ENCODE measurements around the gene EAF2. TPM values are rescaled to one million over a fixed set of nuclear protein-coding genes. Genes with fewer than 3 reads are reported as not detected.
"Not testable (repeated sequence)": the region's sequence is repeated elsewhere in the genome, so short reads cannot be mapped to it uniquely, and the experiment has no call there.

Gene EAF2
- total and polyA plus RNA-seq, 2 donors from 2014 or later, result 13.9 to 43.6 TPM

DNA sequence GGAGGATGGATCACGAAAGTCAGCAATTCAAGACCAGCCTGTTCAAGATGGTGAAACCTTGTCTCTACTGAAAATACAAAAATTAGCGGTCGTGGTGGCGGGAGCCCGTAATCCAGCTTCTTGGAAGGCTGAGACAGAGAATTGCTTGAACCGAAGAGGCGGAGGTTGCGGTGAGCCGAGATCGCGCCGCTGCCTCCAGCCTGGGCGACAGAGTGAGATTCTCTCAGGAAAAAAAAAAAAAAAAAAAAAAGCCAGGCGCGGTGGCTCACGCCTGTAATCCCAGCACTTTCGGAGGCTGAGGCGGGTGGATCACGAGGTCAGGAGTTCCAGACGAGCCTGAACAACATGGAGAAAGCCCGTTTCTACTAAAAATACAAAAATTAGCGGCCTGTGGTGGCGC, 5.0 kb downstream of the EAF2 start:
- Histone ChIP-seq H3K27ac (ENCODE audit: low read depth in 2 of 2, low read length in 2 of 2) (no peak overlapping the region), H3K4me3 (ENCODE audit: low read length in 3 of 3) (no peak overlapping the region), H3K9ac (ENCODE audit: low read length in 3 of 3) (no peak overlapping the region), H3K27me3 (ENCODE audit: control insufficient read depth, insufficient read depth, low read length) (no peaks in the 10 kb centered on the region), H3K36me3 (ENCODE audit: control insufficient read depth in 2 of 3, insufficient read depth in 3 of 3, low read length in 3 of 3) (no peaks in the 10 kb centered on the region), H3K9me3 (ENCODE audit: control insufficient read depth in 2 of 3, insufficient read depth in 1 of 3, low read length in 3 of 3) (no peaks in the 10 kb centered on the region), H3K4me1 (ENCODE audit: control insufficient read depth in 2 of 3, insufficient read depth in 2 of 3, low read depth in 1 of 3, low read length in 3 of 3) (no peaks in the 10 kb centered on the region)
- TF ChIP-seq, protein P1, sequence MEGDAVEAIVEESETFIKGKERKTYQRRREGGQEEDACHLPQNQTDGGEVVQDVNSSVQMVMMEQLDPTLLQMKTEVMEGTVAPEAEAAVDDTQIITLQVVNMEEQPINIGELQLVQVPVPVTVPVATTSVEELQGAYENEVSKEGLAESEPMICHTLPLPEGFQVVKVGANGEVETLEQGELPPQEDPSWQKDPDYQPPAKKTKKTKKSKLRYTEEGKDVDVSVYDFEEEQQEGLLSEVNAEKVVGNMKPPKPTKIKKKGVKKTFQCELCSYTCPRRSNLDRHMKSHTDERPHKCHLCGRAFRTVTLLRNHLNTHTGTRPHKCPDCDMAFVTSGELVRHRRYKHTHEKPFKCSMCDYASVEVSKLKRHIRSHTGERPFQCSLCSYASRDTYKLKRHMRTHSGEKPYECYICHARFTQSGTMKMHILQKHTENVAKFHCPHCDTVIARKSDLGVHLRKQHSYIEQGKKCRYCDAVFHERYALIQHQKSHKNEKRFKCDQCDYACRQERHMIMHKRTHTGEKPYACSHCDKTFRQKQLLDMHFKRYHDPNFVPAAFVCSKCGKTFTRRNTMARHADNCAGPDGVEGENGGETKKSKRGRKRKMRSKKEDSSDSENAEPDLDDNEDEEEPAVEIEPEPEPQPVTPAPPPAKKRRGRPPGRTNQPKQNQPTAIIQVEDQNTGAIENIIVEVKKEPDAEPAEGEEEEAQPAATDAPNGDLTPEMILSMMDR (IDR thresholded peaks at IDR 0.05; ENCODE audit: borderline replicate concordance, extremely low read depth, insufficient read depth), result no peak
- no peak for FAIRE-seq
- DNase-seq, result no peak
- intact Hi-C loops (cut with DNase I), result no loop called here

DNA sequence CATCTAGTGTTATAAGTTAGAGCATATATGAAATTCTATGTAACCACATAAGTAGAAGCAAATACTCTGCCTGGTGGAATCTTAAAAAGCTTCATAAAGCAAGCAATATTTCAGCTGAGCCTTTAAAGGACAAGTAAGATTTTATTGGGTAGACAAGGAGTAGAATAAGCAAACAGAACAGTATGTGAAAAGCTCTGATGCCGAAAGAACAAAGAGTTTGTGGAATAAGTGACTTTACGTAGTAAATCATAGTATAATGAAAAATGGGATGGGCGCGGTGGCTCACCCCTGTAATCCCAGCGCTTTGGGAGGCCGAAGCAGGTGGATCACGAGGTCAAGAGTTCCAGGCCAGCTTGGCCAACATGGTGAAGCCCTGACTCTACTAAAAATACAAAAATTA, 9.9 kb downstream of the EAF2 start:
- H3K36me3 ChIP-seq (ENCODE audit: control insufficient read depth in 2 of 3, insufficient read depth in 3 of 3, low read length in 3 of 3), result no peaks in the 10 kb centered on the region
- H3K9me3 ChIP-seq (ENCODE audit: control insufficient read depth in 2 of 3, insufficient read depth in 1 of 3, low read length in 3 of 3), result no peaks in the 10 kb centered on the region
- no peak for FAIRE-seq
- no peak overlapping the region for H3K9ac ChIP-seq (ENCODE audit: low read length in 3 of 3)
- H3K4me1 ChIP-seq (ENCODE audit: control insufficient read depth in 2 of 3, insufficient read depth in 2 of 3, low read depth in 1 of 3, low read length in 3 of 3), result no peaks in the 10 kb centered on the region
- intact Hi-C loops (cut with DNase I), result no loop called here
- H3K4me3 ChIP-seq (ENCODE audit: low read length in 3 of 3), result no peak overlapping the region
- no peaks in the 10 kb centered on the region for H3K27me3 ChIP-seq (ENCODE audit: control insufficient read depth, insufficient read depth, low read length)
- TF ChIP-seq, protein P1 (IDR thresholded peaks at IDR 0.05; ENCODE audit: borderline replicate concordance, extremely low read depth, insufficient read depth), result no peak
- DNase-seq, result no peak
- H3K27ac ChIP-seq (ENCODE audit: low read depth in 2 of 2, low read length in 2 of 2), result no peak overlapping the region

DNA sequence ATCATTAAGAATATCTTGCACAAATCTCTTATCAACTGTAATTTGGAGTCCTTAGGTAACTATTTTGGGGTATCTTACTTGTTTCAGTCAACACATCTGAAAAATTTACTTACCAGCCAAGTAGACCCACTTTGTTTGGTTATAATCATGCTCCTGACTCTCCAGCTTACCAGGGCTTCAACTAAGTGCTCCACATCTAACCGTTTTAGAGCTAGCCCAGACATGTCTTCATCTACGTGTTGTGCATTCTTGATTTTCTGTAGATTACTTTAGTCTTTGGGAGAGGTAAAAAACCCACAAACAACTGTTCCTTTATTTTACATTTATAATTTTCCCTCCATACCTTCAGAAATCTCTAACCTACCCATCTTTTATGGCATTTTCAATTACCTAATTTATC, 17.2 kb downstream of the EAF2 start:
- no peak for FAIRE-seq
- no peaks in the 10 kb centered on the region for H3K36me3 ChIP-seq (ENCODE audit: control insufficient read depth in 2 of 3, insufficient read depth in 3 of 3, low read length in 3 of 3)
- TF ChIP-seq, protein P1 (IDR thresholded peaks at IDR 0.05; ENCODE audit: borderline replicate concordance, extremely low read depth, insufficient read depth), result no peak
- H3K4me1 ChIP-seq (ENCODE audit: control insufficient read depth in 2 of 3, insufficient read depth in 2 of 3, low read depth in 1 of 3, low read length in 3 of 3), result no peaks in the 10 kb centered on the region
- H3K27me3 ChIP-seq (ENCODE audit: control insufficient read depth, insufficient read depth, low read length), result no peaks in the 10 kb centered on the region
- H3K9ac ChIP-seq (ENCODE audit: low read length in 3 of 3), result no peak overlapping the region
- intact Hi-C loops (cut with DNase I), result no loop called here
- no peaks in the 10 kb centered on the region for H3K9me3 ChIP-seq (ENCODE audit: control insufficient read depth in 2 of 3, insufficient read depth in 1 of 3, low read length in 3 of 3)
- no peak overlapping the region for H3K27ac ChIP-seq (ENCODE audit: low read depth in 2 of 2, low read length in 2 of 2)
- DNase-seq, result no peak
- no peak overlapping the region for H3K4me3 ChIP-seq (ENCODE audit: low read length in 3 of 3)

DNA sequence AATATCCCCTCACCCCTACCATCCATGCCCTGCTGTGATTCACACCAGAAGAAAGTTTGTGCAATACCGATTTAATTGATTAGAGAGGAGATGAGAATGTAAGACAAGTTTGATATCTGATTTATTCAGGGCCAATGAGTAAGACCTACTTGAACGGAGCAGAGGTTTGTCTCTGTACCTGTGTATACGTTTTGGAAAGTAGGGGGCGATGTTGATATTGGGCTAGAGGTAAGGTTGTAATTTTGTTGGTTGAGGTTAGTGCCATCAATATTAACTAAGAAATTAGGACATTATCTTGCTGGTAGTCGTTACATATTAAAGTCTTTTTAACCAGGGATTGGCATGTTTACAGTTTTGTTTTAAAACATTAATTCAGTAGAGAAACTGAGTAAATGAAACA, 20.5 kb downstream of the EAF2 start:
- TF ChIP-seq, protein P1 (IDR thresholded peaks at IDR 0.05; ENCODE audit: borderline replicate concordance, extremely low read depth, insufficient read depth), result peak; percentile 44
- peak; percentile 78 for FAIRE-seq
- Histone ChIP-seq H3K4me1 (ENCODE audit: control insufficient read depth in 2 of 3, insufficient read depth in 2 of 3, low read depth in 1 of 3, low read length in 3 of 3) (no peaks in the 10 kb centered on the region), H3K9ac (ENCODE audit: low read length in 3 of 3) (peak overlapping the region in 1 of 3 donors; percentile 7), H3K9me3 (ENCODE audit: control insufficient read depth in 2 of 3, insufficient read depth in 1 of 3, low read length in 3 of 3) (no peaks in the 10 kb centered on the region), H3K27me3 (ENCODE audit: control insufficient read depth, insufficient read depth, low read length) (no peaks in the 10 kb centered on the region), H3K36me3 (ENCODE audit: control insufficient read depth in 2 of 3, insufficient read depth in 3 of 3, low read length in 3 of 3) (no peaks in the 10 kb centered on the region), H3K4me3 (ENCODE audit: low read length in 3 of 3) (peak overlapping the region in 2 of 3 donors; percentile 43 to 49), H3K27ac (ENCODE audit: low read depth in 2 of 2, low read length in 2 of 2) (no peak overlapping the region)
- intact Hi-C loops (cut with DNase I), result no loop called here
- peak in 2 of 5 donors; percentile 3 to 26 for DNase-seq

DNA sequence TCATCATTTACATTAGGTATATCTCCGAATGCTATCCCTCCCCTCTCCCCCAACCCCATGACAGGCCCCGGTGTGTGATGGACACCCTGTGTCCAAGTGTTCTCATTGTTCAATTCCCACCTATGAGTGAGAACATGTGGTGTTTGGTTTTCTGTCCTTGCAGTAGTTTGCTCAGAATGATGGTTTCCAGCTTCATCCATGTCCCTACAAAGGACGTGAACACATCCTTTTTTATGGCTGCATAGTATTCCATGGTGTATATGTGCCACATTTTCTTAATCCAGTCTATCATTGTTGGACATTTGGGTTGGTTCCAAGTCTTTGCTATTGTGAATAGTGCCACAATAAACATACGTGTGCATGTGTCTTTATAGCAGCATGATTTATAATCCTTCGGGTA, 22.8 kb downstream of the EAF2 start:
- H3K9me3 ChIP-seq (ENCODE audit: control insufficient read depth in 2 of 3, insufficient read depth in 1 of 3, low read length in 3 of 3); intact Hi-C loops (cut with DNase I); H3K4me1 ChIP-seq (ENCODE audit: control insufficient read depth in 2 of 3, insufficient read depth in 2 of 3, low read depth in 1 of 3, low read length in 3 of 3); H3K27ac ChIP-seq (ENCODE audit: low read depth in 2 of 2, low read length in 2 of 2); FAIRE-seq; H3K9ac ChIP-seq (ENCODE audit: low read length in 3 of 3); DNase-seq; H3K4me3 ChIP-seq (ENCODE audit: low read length in 3 of 3); H3K36me3 ChIP-seq (ENCODE audit: control insufficient read depth in 2 of 3, insufficient read depth in 3 of 3, low read length in 3 of 3); H3K27me3 ChIP-seq (ENCODE audit: control insufficient read depth, insufficient read depth, low read length): not testable (repeated sequence)

DNA sequence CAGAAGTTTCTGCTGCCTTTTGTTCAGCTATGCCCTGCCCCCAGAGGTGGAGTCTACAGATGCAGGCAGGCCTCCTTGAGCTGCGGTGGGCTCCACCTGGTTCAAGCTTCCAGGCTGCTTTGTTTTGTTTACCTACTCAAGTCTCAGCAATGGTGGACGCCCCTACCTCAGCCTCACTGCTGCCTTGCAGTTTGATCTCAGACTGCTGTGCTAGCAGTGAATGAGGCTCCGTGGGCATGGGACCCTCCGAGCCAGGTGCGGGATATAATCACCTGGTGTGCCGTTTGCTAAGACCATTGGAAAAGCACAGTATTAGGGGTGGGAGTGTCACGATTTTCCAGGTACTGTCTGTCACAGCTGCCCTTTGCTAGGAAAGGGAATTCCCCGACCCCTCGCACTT, 28.2 kb downstream of the EAF2 start:
- H3K36me3 ChIP-seq (ENCODE audit: control insufficient read depth in 2 of 3, insufficient read depth in 3 of 3, low read length in 3 of 3); H3K4me3 ChIP-seq (ENCODE audit: low read length in 3 of 3); intact Hi-C loops (cut with DNase I); H3K9me3 ChIP-seq (ENCODE audit: control insufficient read depth in 2 of 3, insufficient read depth in 1 of 3, low read length in 3 of 3); H3K4me1 ChIP-seq (ENCODE audit: control insufficient read depth in 2 of 3, insufficient read depth in 2 of 3, low read depth in 1 of 3, low read length in 3 of 3); DNase-seq; H3K27ac ChIP-seq (ENCODE audit: low read depth in 2 of 2, low read length in 2 of 2); H3K9ac ChIP-seq (ENCODE audit: low read length in 3 of 3); FAIRE-seq; H3K27me3 ChIP-seq (ENCODE audit: control insufficient read depth, insufficient read depth, low read length): not testable (repeated sequence)

All from kidney (tissue), 14 donors.